RWPE1 (cell line): ENCODE results near the gene CA12.
A peak's percentile ranks its signal among the peaks of the same experiment; 100 is the strongest.

ENCODE experiments used
- CTCF ChIA-PET: fragments of 350-600 bp; sonication (Branson Sonifier 250); formaldehyde crosslinking; extraction: SDS; loops from one replicate; lab custom pipeline; 2021; lab: Yijun Ruan, JAX
- POLR2A ChIA-PET: fragments of 400-600 bp; formaldehyde crosslinking; extraction: SDS; loops from one replicate; lab custom pipeline; 2020; ENCODE audit warnings: antibody characterized with exemption; ENCODE audit not compliant: low non-redundant PET; lab: Yijun Ruan, JAX
- DNase-seq: peaks from one replicate; pipeline ENCODE4 v3.0.0; 2012; ENCODE audit warnings: low spot score
- H3K27ac ChIP-seq: fragments of 450-650 bp; 2 replicates; pipeline ENCODE4 v1.5.1; 2017
- TF ChIP-seq, protein P1 (sequence below): fragments of 450-650 bp; conservative IDR thresholded peaks from 2 replicates; pipeline ENCODE4 v1.5.1; 2017; ENCODE audit warnings: low read depth, mild to moderate bottlenecking

Gene CA12

DNA sequence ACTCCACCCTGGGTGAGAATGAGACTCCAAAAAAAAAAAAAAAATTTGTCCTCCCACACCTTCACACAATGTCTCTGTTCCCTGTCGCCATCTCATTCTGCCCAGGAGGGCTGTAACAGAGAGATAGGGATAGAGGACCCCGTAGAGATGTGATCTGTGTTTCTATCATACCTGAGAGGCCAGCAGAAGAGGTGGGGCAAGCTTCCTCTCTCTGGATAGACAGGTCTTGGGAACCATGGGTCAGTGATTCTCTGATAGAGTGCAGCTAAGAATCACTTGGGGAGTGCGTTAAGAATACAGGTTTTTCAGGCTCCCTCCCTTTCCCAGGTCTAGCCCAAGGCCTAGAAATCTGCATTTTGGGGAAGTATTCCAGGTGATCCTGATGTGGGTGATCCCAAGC, 8.3 kb downstream of the CA12 start:
- peak overlapping the region; percentile 90 for H3K27ac ChIP-seq
- TF ChIP-seq, protein P1, sequence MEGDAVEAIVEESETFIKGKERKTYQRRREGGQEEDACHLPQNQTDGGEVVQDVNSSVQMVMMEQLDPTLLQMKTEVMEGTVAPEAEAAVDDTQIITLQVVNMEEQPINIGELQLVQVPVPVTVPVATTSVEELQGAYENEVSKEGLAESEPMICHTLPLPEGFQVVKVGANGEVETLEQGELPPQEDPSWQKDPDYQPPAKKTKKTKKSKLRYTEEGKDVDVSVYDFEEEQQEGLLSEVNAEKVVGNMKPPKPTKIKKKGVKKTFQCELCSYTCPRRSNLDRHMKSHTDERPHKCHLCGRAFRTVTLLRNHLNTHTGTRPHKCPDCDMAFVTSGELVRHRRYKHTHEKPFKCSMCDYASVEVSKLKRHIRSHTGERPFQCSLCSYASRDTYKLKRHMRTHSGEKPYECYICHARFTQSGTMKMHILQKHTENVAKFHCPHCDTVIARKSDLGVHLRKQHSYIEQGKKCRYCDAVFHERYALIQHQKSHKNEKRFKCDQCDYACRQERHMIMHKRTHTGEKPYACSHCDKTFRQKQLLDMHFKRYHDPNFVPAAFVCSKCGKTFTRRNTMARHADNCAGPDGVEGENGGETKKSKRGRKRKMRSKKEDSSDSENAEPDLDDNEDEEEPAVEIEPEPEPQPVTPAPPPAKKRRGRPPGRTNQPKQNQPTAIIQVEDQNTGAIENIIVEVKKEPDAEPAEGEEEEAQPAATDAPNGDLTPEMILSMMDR, result no peak
- no peak for DNase-seq
- ChIA-PET POLR2A (no interaction called here), CTCF (interaction anchor here (1.0 kb wide), 1 partner anchor 12 kb away, joined by 7 read pairs; no protein-coding TSS in a partner anchor)

DNA sequence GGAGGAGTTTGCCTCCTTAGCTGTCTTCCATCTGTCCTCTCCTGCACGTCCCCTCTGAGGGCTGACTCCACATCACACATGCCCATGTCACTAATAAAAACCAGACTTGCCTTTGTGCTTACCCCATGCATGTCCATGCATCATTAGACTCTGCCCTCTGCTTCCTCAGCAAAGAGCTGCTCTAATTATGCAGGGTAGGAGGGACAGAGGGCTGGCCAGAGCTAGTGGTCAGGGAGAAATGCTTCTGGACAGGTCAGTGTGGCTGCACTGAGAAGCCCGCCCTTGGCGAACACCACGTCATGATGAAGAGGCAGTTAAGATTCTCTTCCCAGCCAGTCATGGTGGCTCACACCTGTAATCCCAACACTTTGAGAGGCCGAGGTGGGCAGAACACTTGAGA, 8.9 kb downstream of the CA12 start:
- TF ChIP-seq, protein P1, result no peak
- CTCF ChIA-PET, result interaction anchor here (1.0 kb wide), 1 partner anchor 13 kb away, joined by 7 read pairs; no protein-coding TSS in a partner anchor
- DNase-seq, result no peak
- H3K27ac ChIP-seq, result peak overlapping the region; percentile 90
- POLR2A ChIA-PET, result no interaction called here

DNA sequence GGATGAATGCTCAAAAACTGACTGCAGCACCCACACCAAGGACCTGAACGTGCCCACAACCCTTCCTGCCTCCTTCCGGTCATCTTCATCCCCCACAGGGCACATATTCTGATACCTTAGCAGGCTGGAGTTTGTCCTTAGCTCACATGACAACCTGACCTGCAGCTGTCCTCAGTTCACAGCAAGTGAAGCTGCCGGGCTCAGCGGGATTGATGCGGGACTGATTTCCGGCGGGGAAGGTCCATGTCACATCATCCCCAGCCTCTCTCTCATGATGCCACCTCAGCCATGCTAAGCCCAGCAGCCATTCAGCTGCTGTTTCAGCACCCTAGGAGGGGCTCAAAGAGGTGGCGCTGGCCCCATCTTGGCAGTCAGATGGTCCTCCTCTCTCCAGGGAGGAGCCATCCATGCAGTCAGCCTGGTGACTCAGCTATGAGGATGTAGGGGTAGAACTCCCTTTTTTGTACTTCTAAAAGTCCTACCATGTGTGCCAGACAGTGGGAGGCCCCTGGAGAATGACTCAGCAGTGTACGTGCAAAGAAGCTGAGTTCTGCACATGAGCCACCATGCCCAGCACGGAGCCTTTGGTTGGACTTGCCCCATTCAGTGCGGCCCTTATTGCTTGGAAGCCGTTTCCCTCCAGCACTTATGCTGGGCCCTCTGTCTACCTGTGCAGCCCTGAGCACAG, 9.5 kb downstream of the CA12 start:
- CTCF ChIA-PET, result interaction anchor here (0.6 to 1.0 kb wide), 3 partner anchors 13 to 1047 kb away, joined by 3 to 7 read pairs (median 3); no protein-coding TSS in a partner anchor
- peak overlapping the region; percentile 90 for H3K27ac ChIP-seq
- POLR2A ChIA-PET, result no interaction called here
- DNase-seq, result peak; percentile 89
- TF ChIP-seq, protein P1, result no peak

DNA sequence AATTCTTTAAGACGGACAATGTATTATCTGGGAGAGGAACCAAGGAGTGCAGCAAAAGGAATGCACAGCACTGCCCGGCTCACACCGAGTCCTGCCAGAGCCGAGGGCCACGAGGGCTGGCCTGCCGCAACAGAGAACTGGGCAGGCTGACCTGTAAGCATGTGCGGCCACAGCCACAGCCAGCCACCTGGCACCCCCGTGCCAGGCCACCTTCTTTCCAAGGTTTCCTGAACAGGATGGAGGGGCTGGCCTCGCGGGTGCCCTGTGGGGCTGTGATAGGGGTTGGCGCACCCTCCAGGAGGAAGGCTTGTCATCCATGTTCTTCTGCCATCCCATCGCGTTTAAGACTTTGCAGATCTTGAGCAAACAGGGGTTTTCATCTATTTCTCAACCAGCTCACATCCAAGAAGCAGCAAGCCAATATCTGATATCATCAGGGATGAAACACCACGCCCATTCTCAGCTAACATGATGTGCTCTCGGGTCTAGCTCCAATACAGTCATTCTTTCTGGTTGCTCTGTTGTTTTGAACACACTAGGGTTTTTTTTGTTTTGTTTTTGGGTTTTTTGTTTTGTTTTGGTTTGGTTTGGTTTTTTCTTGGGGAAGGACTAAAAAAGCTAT, 10.2 kb downstream of the CA12 start:
- DNase-seq, result no peak
- TF ChIP-seq, protein P1, result no peak
- POLR2A ChIA-PET, result no interaction called here
- CTCF ChIA-PET, result interaction anchor here (0.7 kb wide), 1 partner anchor 1048 kb away, joined by 3 read pairs; no protein-coding TSS in a partner anchor
- H3K27ac ChIP-seq, result peak overlapping the region; percentile 90

DNA sequence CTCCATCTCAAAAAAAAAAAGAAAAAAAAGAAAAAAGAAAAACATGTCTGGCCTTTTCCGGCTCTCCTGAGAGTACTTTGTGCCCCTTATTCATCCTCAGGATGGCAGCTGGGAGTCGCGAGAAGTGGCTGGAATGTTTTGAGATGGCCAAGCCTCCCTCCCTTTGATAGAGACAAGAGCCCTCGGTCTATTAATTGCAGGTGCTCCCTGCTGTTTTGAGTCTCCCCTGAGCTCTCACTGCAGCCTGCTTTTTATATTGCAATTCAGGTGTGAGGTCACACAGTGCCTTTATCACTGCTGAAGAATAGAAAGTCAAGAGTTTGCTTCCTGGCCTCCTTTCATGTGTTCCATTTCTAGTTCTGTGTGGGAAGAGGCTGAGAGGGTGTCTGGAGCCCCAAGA, 10.9 kb downstream of the CA12 start:
- ChIA-PET POLR2A (no interaction called here), CTCF (no interaction called here)
- DNase-seq, result no peak
- H3K27ac ChIP-seq, result peak overlapping the region; percentile 90
- TF ChIP-seq, protein P1, result no peak

DNA sequence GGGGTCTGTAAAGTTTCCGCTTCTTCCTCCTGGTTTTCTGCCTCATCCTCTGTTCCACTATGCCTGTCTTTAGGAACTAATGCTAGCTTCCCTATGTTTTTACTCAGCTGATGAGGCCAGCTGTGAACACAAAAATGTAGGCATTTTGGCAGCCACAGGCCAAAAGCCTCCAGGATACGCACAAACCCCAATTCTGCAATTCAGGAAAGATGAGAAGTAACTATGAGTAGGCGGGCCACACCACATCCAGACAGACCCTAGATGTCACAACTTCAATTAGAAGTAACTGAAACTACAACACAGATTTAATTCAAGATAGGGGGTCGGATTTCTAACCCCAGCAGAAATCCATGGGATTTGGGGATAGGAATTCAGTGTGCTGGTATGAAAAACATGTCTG, 11.9 kb downstream of the CA12 start:
- ChIA-PET CTCF (interaction anchor here (0.5 to 0.6 kb wide), 2 partner anchors 82 to 627 kb away, joined by 4 read pairs; no protein-coding TSS in a partner anchor), POLR2A (no interaction called here)
- TF ChIP-seq, protein P1, result no peak

More for the DNA sequence above, 11.9 kb downstream of the CA12 start:
- H3K27ac ChIP-seq, result peak overlapping the region; percentile 90
- DNase-seq, result no peak
